HepG2 (cell line): ENCODE data around the gene PTBP2.

Source experiments
- FOXM1 ChIP-seq: sonication (generic); formaldehyde crosslinking; IDR thresholded peaks from 2 replicates; pipeline ENCODE4 v1.5.0; 2020; ENCODE audit warnings: missing genetic modification reagents
- JUN ChIP-seq: sonication (generic); formaldehyde crosslinking; IDR thresholded peaks from 2 replicates; pipeline ENCODE4 v1.4.0; 2020; ENCODE audit warnings: mild to moderate bottlenecking, missing genetic modification reagents
- MAFF ChIP-seq: IDR thresholded peaks from 2 replicates; pipeline ENCODE4 v1.6.1; 2011; ENCODE audit warnings: low read depth, low read length, improper control_type of control experiment
- NR1H2 ChIP-seq: sonication (generic); formaldehyde crosslinking; IDR thresholded peaks from 2 replicates; pipeline ENCODE4 v1.8.1; 2022; ENCODE audit warnings: low read depth, missing genetic modification reagents, borderline replicate concordance
- PHF21A ChIP-seq: sonication (generic); formaldehyde crosslinking; IDR thresholded peaks from 2 replicates; pipeline ENCODE4 v1.5.0; 2020; ENCODE audit warnings: mild to moderate bottlenecking, missing genetic modification reagents
- RBFOX2 ChIP-seq: fragments of 200-400 bp; formaldehyde crosslinking; IDR thresholded peaks from 2 replicates; pipeline ENCODE4 v1.6.1; 2017; ENCODE audit warnings: low read depth, mild to moderate bottlenecking, low read length
- ZNF34 ChIP-seq: sonication (generic); formaldehyde crosslinking; IDR thresholded peaks from 2 replicates; pipeline ENCODE4 v1.4.0; 2020; ENCODE audit warnings: mild to moderate bottlenecking, missing genetic modification reagents, borderline replicate concordance
- ZNF383 ChIP-seq: sonication (generic); formaldehyde crosslinking; IDR thresholded peaks from 2 replicates; pipeline ENCODE4 v1.4.0; 2020; ENCODE audit warnings: missing genetic modification reagents, mild to moderate bottlenecking, borderline replicate concordance
- ZNF781 ChIP-seq: sonication (generic); formaldehyde crosslinking; IDR thresholded peaks from 2 replicates; pipeline ENCODE4 v1.5.1; 2020; ENCODE audit warnings: borderline replicate concordance, mild to moderate bottlenecking, missing genetic modification reagents; ENCODE audit errors: not compliant biosample characterization
- TF ChIP-seq, protein P1 (sequence below): sonication (generic); formaldehyde crosslinking; IDR thresholded peaks from 2 replicates; pipeline ENCODE4 v1.5.0; 2020; ENCODE audit warnings: mild to moderate bottlenecking, missing genetic modification reagents, moderate library complexity
- TF ChIP-seq, protein P2 (sequence below): sonication (generic); formaldehyde crosslinking; IDR thresholded peaks from 2 replicates; pipeline ENCODE4 v1.5.0; 2020; ENCODE audit warnings: mild to moderate bottlenecking, missing genetic modification reagents

DNA sequence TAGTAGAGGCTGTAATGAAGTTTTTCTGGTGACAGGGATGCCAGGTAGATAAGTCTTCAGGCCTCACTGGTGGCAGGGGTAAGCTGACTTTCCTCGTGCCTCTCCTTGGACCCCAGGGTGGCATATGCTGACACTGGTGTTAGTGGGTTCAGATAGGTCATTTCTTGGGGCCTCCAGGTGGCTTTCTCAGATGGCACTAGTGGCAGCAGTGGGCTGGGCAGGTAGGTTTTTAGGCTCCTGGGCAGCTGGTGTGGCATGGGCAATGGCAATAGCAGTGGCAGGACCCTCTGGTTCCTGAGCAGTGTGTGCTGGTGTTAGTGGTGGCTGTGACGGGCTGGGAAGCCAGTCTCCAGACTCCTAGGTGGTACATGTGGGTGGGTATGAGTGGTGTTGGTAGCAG lies 140.3 kb downstream of the PTBP2 start:
- TF ChIP-seq, protein P1, sequence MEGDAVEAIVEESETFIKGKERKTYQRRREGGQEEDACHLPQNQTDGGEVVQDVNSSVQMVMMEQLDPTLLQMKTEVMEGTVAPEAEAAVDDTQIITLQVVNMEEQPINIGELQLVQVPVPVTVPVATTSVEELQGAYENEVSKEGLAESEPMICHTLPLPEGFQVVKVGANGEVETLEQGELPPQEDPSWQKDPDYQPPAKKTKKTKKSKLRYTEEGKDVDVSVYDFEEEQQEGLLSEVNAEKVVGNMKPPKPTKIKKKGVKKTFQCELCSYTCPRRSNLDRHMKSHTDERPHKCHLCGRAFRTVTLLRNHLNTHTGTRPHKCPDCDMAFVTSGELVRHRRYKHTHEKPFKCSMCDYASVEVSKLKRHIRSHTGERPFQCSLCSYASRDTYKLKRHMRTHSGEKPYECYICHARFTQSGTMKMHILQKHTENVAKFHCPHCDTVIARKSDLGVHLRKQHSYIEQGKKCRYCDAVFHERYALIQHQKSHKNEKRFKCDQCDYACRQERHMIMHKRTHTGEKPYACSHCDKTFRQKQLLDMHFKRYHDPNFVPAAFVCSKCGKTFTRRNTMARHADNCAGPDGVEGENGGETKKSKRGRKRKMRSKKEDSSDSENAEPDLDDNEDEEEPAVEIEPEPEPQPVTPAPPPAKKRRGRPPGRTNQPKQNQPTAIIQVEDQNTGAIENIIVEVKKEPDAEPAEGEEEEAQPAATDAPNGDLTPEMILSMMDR (CRISPR knock-in tag), result no peak
- no peak for TF ChIP-seq ZNF781
- no peak for TF ChIP-seq NR1H2 (CRISPR knock-in tag)
- TF ChIP-seq ZNF383 (CRISPR knock-in tag), result no peak
- TF ChIP-seq JUN, result no peak
- TF ChIP-seq PHF21A (CRISPR knock-in tag), result no peak
- TF ChIP-seq MAFF, result no peak
- no peak for TF ChIP-seq ZNF34 (CRISPR knock-in tag)
- TF ChIP-seq FOXM1 (CRISPR knock-in tag), result no peak
- TF ChIP-seq, protein P2, sequence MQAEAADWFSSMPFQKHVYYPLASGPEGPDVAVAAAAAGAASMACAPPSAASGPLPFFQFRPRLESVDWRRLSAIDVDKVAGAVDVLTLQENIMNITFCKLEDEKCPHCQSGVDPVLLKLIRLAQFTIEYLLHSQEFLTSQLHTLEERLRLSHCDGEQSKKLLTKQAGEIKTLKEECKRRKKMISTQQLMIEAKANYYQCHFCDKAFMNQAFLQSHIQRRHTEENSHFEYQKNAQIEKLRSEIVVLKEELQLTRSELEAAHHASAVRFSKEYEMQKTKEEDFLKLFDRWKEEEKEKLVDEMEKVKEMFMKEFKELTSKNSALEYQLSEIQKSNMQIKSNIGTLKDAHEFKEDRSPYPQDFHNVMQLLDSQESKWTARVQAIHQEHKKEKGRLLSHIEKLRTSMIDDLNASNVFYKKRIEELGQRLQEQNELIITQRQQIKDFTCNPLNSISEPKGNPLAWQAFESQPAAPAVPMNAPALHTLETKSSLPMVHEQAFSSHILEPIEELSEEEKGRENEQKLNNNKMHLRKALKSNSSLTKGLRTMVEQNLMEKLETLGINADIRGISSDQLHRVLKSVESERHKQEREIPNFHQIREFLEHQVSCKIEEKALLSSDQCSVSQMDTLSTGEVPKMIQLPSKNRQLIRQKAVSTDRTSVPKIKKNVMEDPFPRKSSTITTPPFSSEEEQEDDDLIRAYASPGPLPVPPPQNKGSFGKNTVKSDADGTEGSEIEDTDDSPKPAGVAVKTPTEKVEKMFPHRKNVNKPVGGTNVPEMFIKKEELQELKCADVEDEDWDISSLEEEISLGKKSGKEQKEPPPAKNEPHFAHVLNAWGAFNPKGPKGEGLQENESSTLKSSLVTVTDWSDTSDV (CRISPR knock-in tag), result no peak
- no peak for TF ChIP-seq RBFOX2
